OCI-LY3 (cell line): ENCODE measurements around the gene JAKMIP2.

Source experiments
- CTCF ChIP-seq: fragments of 200-600, 300-600 bp; sonication (generic); IDR thresholded peaks from 2 replicates; pipeline ENCODE4 v1.5.1; 2014; ENCODE audit warnings: antibody characterized with exemption, low read length, low read depth
- EZH2phosphoT487 ChIP-seq: fragments of 200-600 bp; shearing (Covaris generic); IDR thresholded peaks from 2 replicates; pipeline ENCODE4 v1.6.1; 2018; ENCODE audit warnings: antibody characterized with exemption, mixed run types, low read depth

- TF ChIP-seq CTCF, result no peak
- no peak for TF ChIP-seq EZH2phosphoT487
These were observed 139.9 kb downstream of the JAKMIP2 start for GRCh38 chr5:147642666-147643065.
